ENCODE data around the gene BRAF. TPM values are rescaled to one million over a fixed set of nuclear protein-coding genes. Genes with fewer than 3 reads are reported as not detected.
"Not testable (repeated sequence)": the region's sequence is repeated elsewhere in the genome, so short reads cannot be mapped to it uniquely, and the experiment has no call there.

The BRAF gene
- total RNA-seq, 1 experiment from 2014 or later, result 29.7 TPM

GRCh38 chr7:140883378-140883777 lies 41.4 kb downstream of the BRAF start (continued):
- TF ChIP-seq CTCF (IDR thresholded peaks at IDR 0.05 in 2 of 3, conservative IDR thresholded peaks at IDR 0.05 in 1 of 3; ENCODE audit: borderline replicate concordance in 1 of 3, insufficient read depth in 1 of 3, low read depth in 2 of 3, low read length in 2 of 3), result no peak
- TF ChIP-seq CBX3 (IDR thresholded peaks at IDR 0.05; ENCODE audit: low read depth), result no peak
- no peak for TF ChIP-seq ZFX (IDR thresholded peaks at IDR 0.05)
- TF ChIP-seq SIN3A (IDR thresholded peaks at IDR 0.05; ENCODE audit: low read depth), result no peak
- TF ChIP-seq POLR2AphosphoS5 (IDR thresholded peaks at IDR 0.05; ENCODE audit: low read depth, low read length), result no peak

- H3K9me2 ChIP-seq (ENCODE audit: insufficient read depth); H3K4me2 ChIP-seq (ENCODE audit: low read length); H2AFZ ChIP-seq (ENCODE audit: low read depth, low read length, poor library complexity, severe bottlenecking); H3K9me3 ChIP-seq (ENCODE audit: control insufficient read depth in 1 of 2, insufficient read depth in 1 of 2, low read depth in 1 of 2, low read length in 2 of 2); POLR2A ChIA-PET; H4K20me1 ChIP-seq (ENCODE audit: insufficient read depth); CTCF ChIA-PET; RAD21 ChIA-PET (ENCODE audit: low non-redundant PET in 1 of 2, low total read pairs in 2 of 2, uncharacterized antibody in 2 of 2, unreplicated experiment in 2 of 2); ATAC-seq; H3K4me1 ChIP-seq (ENCODE audit: control insufficient read depth in 1 of 2, insufficient read depth in 2 of 2, low read length in 2 of 2); H3K27me3 ChIP-seq (ENCODE audit: insufficient read depth, low read length); H3K27ac ChIP-seq (ENCODE audit: low read depth, low read length); intact Hi-C loops (cut with micrococcal nuclease); H3K4me3 ChIP-seq (replicated peaks in 1 of 2; ENCODE audit: low read depth in 1 of 2, low read length in 2 of 2); BruUV-seq (replicated peaks); DNase-seq (ENCODE audit: low read depth, low spot score); H3K9ac ChIP-seq (ENCODE audit: low read length); H3K36me3 ChIP-seq (ENCODE audit: control insufficient read depth in 1 of 2, insufficient read depth in 2 of 2, low read length in 2 of 2): not testable (repeated sequence)
- H3K79me2 ChIP-seq (ENCODE audit: insufficient read depth, low read length), result peaks cover 53% of the 10 kb centered on the region
These were observed 41.9 kb downstream of the BRAF start for GRCh38 chr7:140882834-140883233.

- Histone ChIP-seq H3K79me2 (ENCODE audit: insufficient read depth, low read length) (peaks cover 55% of the 10 kb centered on the region), H3K4me2 (ENCODE audit: low read length) (no peak overlapping the region), H4K20me1 (ENCODE audit: insufficient read depth) (0 out of 2 replicates have a peak, but pooled peaks cover 4% of the 10 kb centered on the region), H3K9me2 (ENCODE audit: insufficient read depth) (no peaks in the 10 kb centered on the region), H3K27me3 (ENCODE audit: insufficient read depth, low read length) (no peaks in the 10 kb centered on the region), H2AFZ (ENCODE audit: low read depth, low read length, poor library complexity, severe bottlenecking) (no peak overlapping the region), H3K9me3 (ENCODE audit: control insufficient read depth in 1 of 2, insufficient read depth in 1 of 2, low read depth in 1 of 2, low read length in 2 of 2) (no peaks in the 10 kb centered on the region), H3K4me1 (ENCODE audit: control insufficient read depth in 1 of 2, insufficient read depth in 2 of 2, low read length in 2 of 2) (no peaks in the 10 kb centered on the region), H3K9ac (ENCODE audit: low read length) (no peak overlapping the region), H3K27ac (ENCODE audit: low read depth, low read length) (no peak overlapping the region), H3K36me3 (ENCODE audit: control insufficient read depth in 1 of 2, insufficient read depth in 2 of 2, low read length in 2 of 2) (no peaks in the 10 kb centered on the region), H3K4me3 (replicated peaks in 1 of 2; ENCODE audit: low read depth in 1 of 2, low read length in 2 of 2) (no peak overlapping the region)
- intact Hi-C loops (cut with micrococcal nuclease), result no loop called here
- no TSS peak for BruUV-seq (replicated peaks)
- RAD21 ChIA-PET (ENCODE audit: low non-redundant PET in 1 of 2, low total read pairs in 2 of 2, uncharacterized antibody in 2 of 2, unreplicated experiment in 2 of 2), result no interaction called here
- ATAC-seq, result no peak
- CTCF ChIA-PET, result no interaction called here
- POLR2A ChIA-PET, result no interaction called here
- no peak for DNase-seq (ENCODE audit: low read depth, low spot score)
- TF ChIP-seq FOSL1 (IDR thresholded peaks at IDR 0.05; ENCODE audit: low read depth), result no peak
- no peak for TF ChIP-seq REST (IDR thresholded peaks at IDR 0.05; ENCODE audit: low read depth)
- no peak for TF ChIP-seq TCF7L2 (IDR thresholded peaks at IDR 0.05; ENCODE audit: borderline replicate concordance, extremely low read depth, insufficient read depth, insufficient read length)
- TF ChIP-seq RAD21 (IDR thresholded peaks at IDR 0.05; ENCODE audit: low read depth), result no peak
- TF ChIP-seq EZH2phosphoT487 (IDR thresholded peaks at IDR 0.05; ENCODE audit: borderline replicate concordance), result no peak
- TF ChIP-seq POLR2AphosphoS5 (IDR thresholded peaks at IDR 0.05; ENCODE audit: low read depth, low read length), result no peak
- no peak for TF ChIP-seq JUND (IDR thresholded peaks at IDR 0.05)
- TF ChIP-seq SRF (IDR thresholded peaks at IDR 0.05; ENCODE audit: low read depth), result no peak
- TF ChIP-seq CEBPB (IDR thresholded peaks at IDR 0.05; ENCODE audit: low read depth), result no peak
- no peak for TF ChIP-seq ELF1 (IDR thresholded peaks at IDR 0.05; ENCODE audit: borderline replicate concordance, low read depth)
These were observed 43.1 kb downstream of the BRAF start for GRCh38 chr7:140881507-140882228.

Measured in HCT116 (cell line).